Right forelimb (tissue), 1 donor: ENCODE results near the gene DPYSL3.
"Not testable (repeated sequence)": the region's sequence is repeated elsewhere in the genome, so short reads cannot be mapped to it uniquely, and the experiment has no call there.

ENCODE experiments used
- DNase-seq: peaks from one replicate; pipeline ENCODE4 v3.0.0-alpha.2; 2018

The DPYSL3 gene

GRCh38 chr5:147509710-147510651, at the start of gene DPYSL3:
Gene DPYSL3, minus strand, starts transcription at chr5:147510068. Its CDS starts 210 bp downstream, at chr5:147509858.
- peak; percentile 89 for DNase-seq

GRCh38 chr5:147558826-147559225, 49.0 kb upstream of the DPYSL3 start:
- DNase-seq = no peak

- no peak for DNase-seq
Observed at GRCh38 chr5:147557876-147558745, 48.2 kb upstream of the DPYSL3 start.

GRCh38 chr5:147555176-147555575, 45.3 kb upstream of the DPYSL3 start:
- no peak for DNase-seq

GRCh38 chr5:147554261-147554817, 44.5 kb upstream of the DPYSL3 start:
- DNase-seq = peak; percentile 77

GRCh38 chr5:147553817-147554216, 43.9 kb upstream of the DPYSL3 start:
- DNase-seq = not testable (repeated sequence)

- DNase-seq = peak; percentile 52
Observed at GRCh38 chr5:147552897-147553296, 43.0 kb upstream of the DPYSL3 start.

GRCh38 chr5:147551677-147552076, 41.8 kb upstream of the DPYSL3 start:
- DNase-seq = no peak

GRCh38 chr5:147547730-147548129, 37.9 kb upstream of the DPYSL3 start:
- no peak for DNase-seq

GRCh38 chr5:147544556-147544955, 34.7 kb upstream of the DPYSL3 start:
- no peak for DNase-seq

- DNase-seq = no peak
Observed at GRCh38 chr5:147539053-147539452, 29.2 kb upstream of the DPYSL3 start.

- DNase-seq = no peak
Observed at GRCh38 chr5:147538236-147538635, 28.4 kb upstream of the DPYSL3 start.

- no peak for DNase-seq
Observed at GRCh38 chr5:147534172-147534951, 24.5 kb upstream of the DPYSL3 start.

GRCh38 chr5:147532156-147532555, 22.3 kb upstream of the DPYSL3 start:
- DNase-seq = no peak

- no peak for DNase-seq
Observed at GRCh38 chr5:147530530-147531389, 20.9 kb upstream of the DPYSL3 start.

- DNase-seq = no peak
Observed at GRCh38 chr5:147523069-147523468, 13.2 kb upstream of the DPYSL3 start.

GRCh38 chr5:147522435-147522834, 12.6 kb upstream of the DPYSL3 start:
- no peak for DNase-seq

- no peak for DNase-seq
Observed at GRCh38 chr5:147520450-147520849, 10.6 kb upstream of the DPYSL3 start.

GRCh38 chr5:147519380-147519779, 9.5 kb upstream of the DPYSL3 start:
- no peak for DNase-seq

- no peak for DNase-seq
Observed at GRCh38 chr5:147517383-147517782, 7.5 kb upstream of the DPYSL3 start.

GRCh38 chr5:147515269-147515668, 5.4 kb upstream of the DPYSL3 start:
- no peak for DNase-seq
